KMS-11 (cell line): ENCODE results near the gene P3R3URF.

Experiments
- H2AFZ ChIP-seq: fragments of 200-600 bp; sonication (generic); 2 replicates; pipeline ENCODE4 v1.6.1; 2016; ENCODE audit warnings: antibody characterized with exemption, mixed run types, low read depth
- H3K27ac ChIP-seq: fragments of 200-600 bp; sonication (generic); 2 replicates; pipeline ENCODE4 v1.6.1; 2016; ENCODE audit warnings: mild to moderate bottlenecking, mixed run types
- H3K27me3 ChIP-seq: fragments of 200-600 bp; sonication (generic); 2 replicates; pipeline ENCODE4 v1.6.1; 2017; ENCODE audit warnings: mild to moderate bottlenecking, low read depth, mixed run types, moderate library complexity; ENCODE audit not compliant: insufficient read depth
- H3K36me3 ChIP-seq: fragments of 200-600 bp; sonication (generic); 2 replicates; pipeline ENCODE4 v1.6.1; 2017; ENCODE audit warnings: mild to moderate bottlenecking, mixed run types; ENCODE audit not compliant: insufficient read depth
- H3K4me1 ChIP-seq: fragments of 200-600 bp; sonication (generic); 2 replicates; pipeline ENCODE4 v1.6.1; 2016; ENCODE audit warnings: mild to moderate bottlenecking, low read depth, mixed run types; ENCODE audit not compliant: poor library complexity, severe bottlenecking
- H3K4me2 ChIP-seq: fragments of 200-600 bp; sonication (generic); 2 replicates; pipeline ENCODE4 v1.7.0; 2016; ENCODE audit warnings: mild to moderate bottlenecking, mixed run types
- H3K4me3 ChIP-seq: fragments of 200-600 bp; sonication (generic); IDR thresholded peaks from 2 replicates; pipeline ENCODE4 v1.6.1; 2017; ENCODE audit warnings: low read depth, low read length, mixed read lengths; ENCODE audit not compliant: insufficient read depth
- H3K79me2 ChIP-seq: fragments of 200-600 bp; sonication (generic); 2 replicates; pipeline ENCODE4 v1.6.1; 2016; ENCODE audit warnings: low read depth, mixed run types; ENCODE audit not compliant: insufficient read depth
- H3K9ac ChIP-seq: fragments of 200-600 bp; sonication (generic); 2 replicates; pipeline ENCODE4 v1.6.1; 2016; ENCODE audit warnings: mild to moderate bottlenecking, mixed run types
- H4K20me1 ChIP-seq: fragments of 200-600 bp; sonication (generic); 2 replicates; pipeline ENCODE4 v1.6.1; 2016; ENCODE audit warnings: mild to moderate bottlenecking, mixed run types; ENCODE audit not compliant: insufficient read depth
- CTCF ChIP-seq: fragments of 200-600 bp; sonication (generic); conservative IDR thresholded peaks from 2 replicates; pipeline ENCODE4 v1.6.1; 2017; ENCODE audit warnings: low read depth, mild to moderate bottlenecking, antibody characterized with exemption, low read length, moderate library complexity, mixed read lengths

P3R3URF gene

GRCh38 chr1:46188295-46189030, 12.2 kb upstream of the P3R3URF start:
- no peaks in the 10 kb centered on the region for H3K79me2 ChIP-seq
- H4K20me1 ChIP-seq, result no peaks in the 10 kb centered on the region
- no peak overlapping the region for H3K9ac ChIP-seq
- H3K27me3 ChIP-seq, result no peaks in the 10 kb centered on the region
- H3K4me1 ChIP-seq, result no peaks in the 10 kb centered on the region
- no peak overlapping the region for H3K4me3 ChIP-seq
- no peaks in the 10 kb centered on the region for H3K36me3 ChIP-seq
- no peak for TF ChIP-seq CTCF
- no peak overlapping the region for H3K27ac ChIP-seq
- H3K4me2 ChIP-seq, result no peak overlapping the region
- no peak overlapping the region for H2AFZ ChIP-seq

- no peak for TF ChIP-seq CTCF
- Histone ChIP-seq H3K36me3 (no peaks in the 10 kb centered on the region), H3K4me2 (no peak overlapping the region), H3K27ac (no peak overlapping the region), H3K79me2 (no peaks in the 10 kb centered on the region), H3K4me3 (no peak overlapping the region), H2AFZ (no peak overlapping the region), H3K4me1 (peaks cover 8% of the 10 kb centered on the region), H4K20me1 (no peaks in the 10 kb centered on the region), H3K27me3 (no peaks in the 10 kb centered on the region), H3K9ac (no peak overlapping the region)
Observed at GRCh38 chr1:46187106-46187869, 11.0 kb upstream of the P3R3URF start.

GRCh38 chr1:46186076-46186475, 9.8 kb upstream of the P3R3URF start:
- Histone ChIP-seq H2AFZ (no peak overlapping the region), H3K4me3 (no peak overlapping the region), H3K27ac (no peak overlapping the region), H4K20me1 (no peaks in the 10 kb centered on the region), H3K4me1 (peaks cover 19% of the 10 kb centered on the region), H3K36me3 (no peaks in the 10 kb centered on the region), H3K9ac (no peak overlapping the region), H3K27me3 (no peaks in the 10 kb centered on the region), H3K4me2 (no peak overlapping the region), H3K79me2 (no peaks in the 10 kb centered on the region)
- TF ChIP-seq CTCF, result no peak

- H3K4me2 ChIP-seq, result no peak overlapping the region
- peaks cover 24% of the 10 kb centered on the region for H3K4me1 ChIP-seq
- no peak overlapping the region for H3K27ac ChIP-seq
- H3K27me3 ChIP-seq, result no peaks in the 10 kb centered on the region
- H3K9ac ChIP-seq, result no peak overlapping the region
- no peaks in the 10 kb centered on the region for H4K20me1 ChIP-seq
- H3K79me2 ChIP-seq, result no peaks in the 10 kb centered on the region
- H3K36me3 ChIP-seq, result no peaks in the 10 kb centered on the region
- no peak overlapping the region for H2AFZ ChIP-seq
- no peak overlapping the region for H3K4me3 ChIP-seq
- TF ChIP-seq CTCF, result no peak
Observed at GRCh38 chr1:46184920-46185658, 8.8 kb upstream of the P3R3URF start.
